ENCODE data around the gene ASTE1. TPM values are rescaled to one million over a fixed set of nuclear protein-coding genes. Genes with fewer than 3 reads are reported as not detected.
"Not testable (repeated sequence)": the region's sequence is repeated elsewhere in the genome, so short reads cannot be mapped to it uniquely, and the experiment has no call there.

The ASTE1 gene
- total RNA-seq, 2 donors from 2014 or later = 10.2 to 10.8 TPM

GRCh38 chr3:131001071-131001470, 25.6 kb downstream of the ASTE1 start:
- Mint-ChIP-seq H3K4me1 (ENCODE audit: low read depth) (peaks cover 12% of the 10 kb centered on the region), H3K9me3 (no peaks in the 10 kb centered on the region)
- ATAC-seq (replicated peaks in 1 of 2) = no peak

GRCh38 chr3:130997289-130997688, 29.3 kb downstream of the ASTE1 start:
- H3K36me3 Mint-ChIP-seq (ENCODE audit: insufficient read depth in 2 of 2) = peaks cover 0 to 7% of the 10 kb centered on the region in 2 donors
- no peaks in the 10 kb centered on the region for H3K27me3 Mint-ChIP-seq (ENCODE audit: low read depth)
- no peaks in the 10 kb centered on the region for H3K4me1 Mint-ChIP-seq (ENCODE audit: low read depth)
- ATAC-seq (replicated peaks in 1 of 2) = no peak
- H3K4me3 Mint-ChIP-seq = no peak overlapping the region
- H3K9me3 Mint-ChIP-seq = no peaks in the 10 kb centered on the region
- no peak overlapping the region for H3K27ac Mint-ChIP-seq
- no peak for DNase-seq

More at GRCh38 chr3:131001071-131001470, 25.6 kb downstream of the ASTE1 start:
- H3K27ac Mint-ChIP-seq = no peak overlapping the region
- no peaks in the 10 kb centered on the region for H3K27me3 Mint-ChIP-seq (ENCODE audit: low read depth)
- DNase-seq = no peak
- no peak overlapping the region for H3K4me3 Mint-ChIP-seq
- peaks cover 6 to 8% of the 10 kb centered on the region in 2 donors for H3K36me3 Mint-ChIP-seq (ENCODE audit: insufficient read depth in 2 of 2)

GRCh38 chr3:130992344-130992743, 34.3 kb downstream of the ASTE1 start:
- ATAC-seq (replicated peaks in 1 of 2) = no peak
- DNase-seq = no peak
- Mint-ChIP-seq H3K27ac (no peak overlapping the region), H3K4me3 (no peak overlapping the region), H3K27me3 (ENCODE audit: low read depth) (no peaks in the 10 kb centered on the region), H3K9me3 (no peaks in the 10 kb centered on the region), H3K4me1 (ENCODE audit: low read depth) (peaks cover 10% of the 10 kb centered on the region), H3K36me3 (ENCODE audit: insufficient read depth in 2 of 2) (peaks cover 6 to 13% of the 10 kb centered on the region in 2 donors)

- Mint-ChIP-seq H3K4me1 (ENCODE audit: low read depth) (peaks cover 10% of the 10 kb centered on the region), H3K27ac (no peak overlapping the region), H3K9me3 (no peaks in the 10 kb centered on the region), H3K4me3 (no peak overlapping the region), H3K36me3 (ENCODE audit: insufficient read depth in 2 of 2) (peaks cover 6 to 13% of the 10 kb centered on the region in 2 donors), H3K27me3 (ENCODE audit: low read depth) (no peaks in the 10 kb centered on the region)
- ATAC-seq (replicated peaks in 1 of 2) = peak; percentile 49 to 53
- peak in 1 of 2 donors; percentile 3 for DNase-seq
Measured at GRCh38 chr3:130991126-130991525, 35.5 kb downstream of the ASTE1 start.

- peaks cover 6 to 9% of the 10 kb centered on the region in 2 donors for H3K36me3 Mint-ChIP-seq (ENCODE audit: insufficient read depth in 2 of 2)
- DNase-seq (no peak), ATAC-seq (replicated peaks in 1 of 2) (no peak)
- peaks cover 10% of the 10 kb centered on the region for H3K4me1 Mint-ChIP-seq (ENCODE audit: low read depth)
- no peak overlapping the region for H3K4me3 Mint-ChIP-seq
- no peaks in the 10 kb centered on the region for H3K27me3 Mint-ChIP-seq (ENCODE audit: low read depth)
- H3K9me3 Mint-ChIP-seq = no peaks in the 10 kb centered on the region
- peak overlapping the region; percentile 21 for H3K27ac Mint-ChIP-seq
Measured at GRCh38 chr3:130990282-130990681, 36.3 kb downstream of the ASTE1 start.

GRCh38 chr3:130981469-130981868, 45.2 kb downstream of the ASTE1 start:
- H3K27me3 Mint-ChIP-seq (ENCODE audit: low read depth) = no peaks in the 10 kb centered on the region

GRCh38 chr3:130979117-130979516, 47.5 kb downstream of the ASTE1 start:
- Mint-ChIP-seq H3K27ac (no peak overlapping the region), H3K4me3 (no peak overlapping the region), H3K4me1 (ENCODE audit: low read depth) (no peaks in the 10 kb centered on the region), H3K36me3 (ENCODE audit: insufficient read depth in 2 of 2) (peaks cover 1 to 2% of the 10 kb centered on the region in 2 donors), H3K27me3 (ENCODE audit: low read depth) (no peaks in the 10 kb centered on the region), H3K9me3 (no peaks in the 10 kb centered on the region)
- DNase-seq (no peak), ATAC-seq (replicated peaks in 1 of 2) (no peak)

More at GRCh38 chr3:130981469-130981868, 45.2 kb downstream of the ASTE1 start:
- no peak for DNase-seq
- Mint-ChIP-seq H3K4me1 (ENCODE audit: low read depth) (no peaks in the 10 kb centered on the region), H3K27ac (no peak overlapping the region), H3K36me3 (ENCODE audit: insufficient read depth in 2 of 2) (peaks cover 0 to 1% of the 10 kb centered on the region in 2 donors), H3K9me3 (no peaks in the 10 kb centered on the region), H3K4me3 (no peak overlapping the region)
- ATAC-seq (replicated peaks in 1 of 2) = no peak

- H3K36me3 Mint-ChIP-seq (ENCODE audit: insufficient read depth in 2 of 2) = peaks cover 5 to 6% of the 10 kb centered on the region in 2 donors
- H3K27ac Mint-ChIP-seq = no peak overlapping the region
Measured at GRCh38 chr3:130976706-130977105, 49.9 kb downstream of the ASTE1 start.

GRCh38 chr3:130975251-130975650, 51.4 kb downstream of the ASTE1 start:
- no peak overlapping the region for H3K4me3 Mint-ChIP-seq
- peak overlapping the region; percentile 47 for H3K27ac Mint-ChIP-seq
- DNase-seq (no peak), ATAC-seq (replicated peaks in 1 of 2) (no peak)
- H3K27me3 Mint-ChIP-seq (ENCODE audit: low read depth) = no peaks in the 10 kb centered on the region
- H3K36me3 Mint-ChIP-seq (ENCODE audit: insufficient read depth in 2 of 2) = peaks cover 5 to 12% of the 10 kb centered on the region in 2 donors
- H3K4me1 Mint-ChIP-seq (ENCODE audit: low read depth) = peaks cover 9% of the 10 kb centered on the region
- no peaks in the 10 kb centered on the region for H3K9me3 Mint-ChIP-seq

More at GRCh38 chr3:130976706-130977105, 49.9 kb downstream of the ASTE1 start:
- Mint-ChIP-seq H3K4me3 (no peak overlapping the region), H3K4me1 (ENCODE audit: low read depth) (peaks cover under 1% of the 10 kb centered on the region), H3K9me3 (no peaks in the 10 kb centered on the region), H3K27me3 (ENCODE audit: low read depth) (no peaks in the 10 kb centered on the region)
- DNase-seq = no peak
- ATAC-seq (replicated peaks in 1 of 2) = no peak

- Mint-ChIP-seq H3K4me3 (no peak overlapping the region), H3K4me1 (ENCODE audit: low read depth) (peaks cover 9% of the 10 kb centered on the region), H3K27me3 (ENCODE audit: low read depth) (no peaks in the 10 kb centered on the region), H3K9me3 (no peaks in the 10 kb centered on the region), H3K36me3 (ENCODE audit: insufficient read depth in 2 of 2) (peaks cover 6 to 17% of the 10 kb centered on the region in 2 donors), H3K27ac (no peak overlapping the region)
- ATAC-seq (replicated peaks in 1 of 2) = no peak
- no peak for DNase-seq
Measured at GRCh38 chr3:130974201-130974600, 52.4 kb downstream of the ASTE1 start.

- Mint-ChIP-seq H3K9me3 (no peaks in the 10 kb centered on the region), H3K4me1 (ENCODE audit: low read depth) (peaks cover 9% of the 10 kb centered on the region), H3K27me3 (ENCODE audit: low read depth) (no peaks in the 10 kb centered on the region), H3K27ac (no peak overlapping the region), H3K4me3 (no peak overlapping the region), H3K36me3 (ENCODE audit: insufficient read depth in 2 of 2) (peaks cover 6 to 19% of the 10 kb centered on the region in 2 donors)
- DNase-seq = no peak
- ATAC-seq (replicated peaks in 1 of 2) = no peak
Measured at GRCh38 chr3:130973406-130973805, 53.2 kb downstream of the ASTE1 start.

- DNase-seq; H3K27me3 Mint-ChIP-seq (ENCODE audit: low read depth); H3K9me3 Mint-ChIP-seq; H3K27ac Mint-ChIP-seq; H3K4me3 Mint-ChIP-seq; ATAC-seq (replicated peaks in 1 of 2); H3K4me1 Mint-ChIP-seq (ENCODE audit: low read depth): not testable (repeated sequence)
- H3K36me3 Mint-ChIP-seq (ENCODE audit: insufficient read depth in 2 of 2) = peaks cover 10 to 25% of the 10 kb centered on the region in 2 donors
Measured at GRCh38 chr3:130972592-130972991, 54.0 kb downstream of the ASTE1 start.

- Mint-ChIP-seq H3K9me3 (no peaks in the 10 kb centered on the region), H3K27me3 (ENCODE audit: low read depth) (no peaks in the 10 kb centered on the region), H3K27ac (no peak overlapping the region), H3K4me3 (no peak overlapping the region), H3K4me1 (ENCODE audit: low read depth) (peaks cover 9% of the 10 kb centered on the region), H3K36me3 (ENCODE audit: insufficient read depth in 2 of 2) (peaks cover 12 to 28% of the 10 kb centered on the region in 2 donors)
- DNase-seq = no peak
- peak; percentile 61 to 77 for ATAC-seq (replicated peaks in 1 of 2)
Measured at GRCh38 chr3:130971208-130971607, 55.4 kb downstream of the ASTE1 start.

- peaks cover 9% of the 10 kb centered on the region for H3K4me1 Mint-ChIP-seq (ENCODE audit: low read depth)
- no peaks in the 10 kb centered on the region for H3K27me3 Mint-ChIP-seq (ENCODE audit: low read depth)
- ATAC-seq (replicated peaks in 1 of 2) = no peak
- peaks cover 14 to 35% of the 10 kb centered on the region in 2 donors for H3K36me3 Mint-ChIP-seq (ENCODE audit: insufficient read depth in 2 of 2)
- no peak overlapping the region for H3K27ac Mint-ChIP-seq
- no peaks in the 10 kb centered on the region for H3K9me3 Mint-ChIP-seq
- no peak for DNase-seq
- H3K4me3 Mint-ChIP-seq = no peak overlapping the region
Measured at GRCh38 chr3:130969621-130970020, 57.0 kb downstream of the ASTE1 start.

Measured in activated T-cell treated with anti-CD3 and anti-CD28 coated beads, Interleukin-2, amount 50 U/mL, for 72 hours (primary cell).